ENCODE data around the gene C10orf143.
"Not testable (repeated sequence)": the region's sequence is repeated elsewhere in the genome, so short reads cannot be mapped to it uniquely, and the experiment has no call there.

C10orf143 gene

DNA sequence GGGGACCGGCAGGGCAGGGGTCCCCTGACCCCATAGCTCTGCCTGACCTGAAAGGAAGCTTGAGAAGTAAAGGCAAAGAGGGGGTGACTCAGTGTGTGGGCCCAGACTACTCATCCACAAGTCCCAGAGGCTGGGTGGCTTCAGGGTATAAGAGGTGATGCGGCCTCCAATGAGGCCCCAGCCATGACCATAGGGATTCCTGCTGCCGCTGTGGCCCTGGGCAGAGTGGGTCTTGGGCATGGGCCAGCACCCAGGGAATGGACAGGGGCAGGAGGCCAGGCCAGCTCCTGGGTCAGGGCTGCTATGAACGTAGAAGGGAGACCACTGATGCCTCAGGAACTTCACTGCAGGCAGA is 82.2 kb downstream of the C10orf143 start:
- TF ChIP-seq, protein P1, sequence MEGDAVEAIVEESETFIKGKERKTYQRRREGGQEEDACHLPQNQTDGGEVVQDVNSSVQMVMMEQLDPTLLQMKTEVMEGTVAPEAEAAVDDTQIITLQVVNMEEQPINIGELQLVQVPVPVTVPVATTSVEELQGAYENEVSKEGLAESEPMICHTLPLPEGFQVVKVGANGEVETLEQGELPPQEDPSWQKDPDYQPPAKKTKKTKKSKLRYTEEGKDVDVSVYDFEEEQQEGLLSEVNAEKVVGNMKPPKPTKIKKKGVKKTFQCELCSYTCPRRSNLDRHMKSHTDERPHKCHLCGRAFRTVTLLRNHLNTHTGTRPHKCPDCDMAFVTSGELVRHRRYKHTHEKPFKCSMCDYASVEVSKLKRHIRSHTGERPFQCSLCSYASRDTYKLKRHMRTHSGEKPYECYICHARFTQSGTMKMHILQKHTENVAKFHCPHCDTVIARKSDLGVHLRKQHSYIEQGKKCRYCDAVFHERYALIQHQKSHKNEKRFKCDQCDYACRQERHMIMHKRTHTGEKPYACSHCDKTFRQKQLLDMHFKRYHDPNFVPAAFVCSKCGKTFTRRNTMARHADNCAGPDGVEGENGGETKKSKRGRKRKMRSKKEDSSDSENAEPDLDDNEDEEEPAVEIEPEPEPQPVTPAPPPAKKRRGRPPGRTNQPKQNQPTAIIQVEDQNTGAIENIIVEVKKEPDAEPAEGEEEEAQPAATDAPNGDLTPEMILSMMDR (IDR thresholded peaks at IDR 0.05; ENCODE audit: low read depth, low read length, missing control alignments) = no peak
- no peak for DNase-seq (ENCODE audit: extremely low read depth, low read depth)
- H3K4me3 ChIP-seq (replicated peaks; ENCODE audit: low read depth, low read length) = no peak overlapping the region

DNA sequence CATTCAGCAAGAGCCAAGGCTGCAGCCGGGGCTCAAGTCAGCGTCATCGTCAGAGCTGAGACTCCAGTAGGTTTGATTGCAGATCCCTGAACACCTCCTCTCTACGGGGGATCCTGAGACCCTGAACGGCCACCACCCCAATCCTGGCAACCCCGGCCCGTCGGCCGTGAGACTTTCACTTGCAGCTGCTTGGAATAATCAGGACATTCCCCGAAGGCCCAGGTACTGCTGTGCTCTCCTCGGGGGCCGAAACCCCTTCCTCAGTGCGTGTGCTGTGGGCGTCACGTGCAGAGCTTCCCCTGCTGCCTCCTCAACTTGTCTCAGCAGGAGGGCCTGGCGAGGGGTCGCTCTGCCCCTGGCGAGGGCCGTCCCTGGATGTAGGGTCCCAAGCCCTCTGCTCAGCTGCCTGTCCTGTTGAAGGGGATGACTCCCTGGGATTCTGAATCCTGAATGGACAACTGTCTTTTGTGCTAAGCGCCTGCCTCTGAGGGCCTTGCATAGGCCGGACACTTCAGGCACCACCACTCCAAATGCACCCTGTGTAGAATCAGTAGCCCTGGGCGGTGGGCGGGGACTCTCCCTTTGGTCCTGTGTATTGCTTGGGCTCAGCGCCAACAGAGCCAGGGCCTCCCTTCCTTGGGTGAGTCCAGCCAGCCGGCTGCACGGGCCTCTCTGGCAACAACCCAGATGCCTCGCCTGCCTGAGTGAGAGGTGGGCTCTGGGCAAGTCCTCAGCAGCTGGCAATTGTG is 82.7 kb downstream of the C10orf143 start:
- no peak overlapping the region for H3K4me3 ChIP-seq (replicated peaks; ENCODE audit: low read depth, low read length)
- TF ChIP-seq, protein P1 (IDR thresholded peaks at IDR 0.05; ENCODE audit: low read depth, low read length, missing control alignments) = no peak
- DNase-seq (ENCODE audit: extremely low read depth, low read depth) = no peak

DNA sequence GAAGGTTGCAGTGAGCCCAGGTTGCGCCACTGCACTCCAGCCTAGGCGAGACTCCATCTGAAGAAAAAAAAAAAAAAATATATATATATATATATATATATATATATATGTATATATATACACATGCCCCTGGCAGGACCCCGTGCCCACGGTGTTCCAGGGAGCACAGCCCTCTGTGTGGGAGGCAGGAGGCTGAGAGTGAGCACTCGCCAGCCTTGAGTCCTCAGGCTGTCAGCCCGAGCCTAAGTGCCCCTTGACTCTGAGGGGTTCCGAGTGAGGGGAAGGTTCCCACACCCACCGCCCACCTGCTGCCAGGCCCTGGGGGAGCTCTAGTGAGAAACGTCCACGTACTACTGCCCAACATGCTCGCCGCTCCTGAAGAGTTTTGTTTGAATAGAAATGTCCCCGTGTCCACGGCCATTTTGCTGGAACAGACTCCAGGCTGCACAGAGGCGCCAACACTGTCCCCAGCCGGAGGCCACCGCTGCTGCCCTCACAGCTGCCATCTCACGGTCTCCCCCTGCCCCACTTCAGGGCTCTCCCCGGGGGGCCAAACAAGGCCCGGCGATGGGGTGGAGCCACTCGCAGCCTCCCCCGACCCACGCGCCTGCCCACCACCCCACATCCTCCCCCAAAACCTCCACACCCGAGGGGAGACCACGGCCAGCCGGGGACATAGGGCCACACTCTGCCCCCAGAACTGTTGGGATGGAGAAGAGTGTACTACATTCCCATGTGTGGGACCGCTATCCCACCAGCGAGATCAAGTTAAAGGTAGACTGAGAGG is 83.8 kb downstream of the C10orf143 start:
- DNase-seq (ENCODE audit: extremely low read depth, low read depth) = no peak
- TF ChIP-seq, protein P1 (IDR thresholded peaks at IDR 0.05; ENCODE audit: low read depth, low read length, missing control alignments) = no peak
- no peak overlapping the region for H3K4me3 ChIP-seq (replicated peaks; ENCODE audit: low read depth, low read length)

DNA sequence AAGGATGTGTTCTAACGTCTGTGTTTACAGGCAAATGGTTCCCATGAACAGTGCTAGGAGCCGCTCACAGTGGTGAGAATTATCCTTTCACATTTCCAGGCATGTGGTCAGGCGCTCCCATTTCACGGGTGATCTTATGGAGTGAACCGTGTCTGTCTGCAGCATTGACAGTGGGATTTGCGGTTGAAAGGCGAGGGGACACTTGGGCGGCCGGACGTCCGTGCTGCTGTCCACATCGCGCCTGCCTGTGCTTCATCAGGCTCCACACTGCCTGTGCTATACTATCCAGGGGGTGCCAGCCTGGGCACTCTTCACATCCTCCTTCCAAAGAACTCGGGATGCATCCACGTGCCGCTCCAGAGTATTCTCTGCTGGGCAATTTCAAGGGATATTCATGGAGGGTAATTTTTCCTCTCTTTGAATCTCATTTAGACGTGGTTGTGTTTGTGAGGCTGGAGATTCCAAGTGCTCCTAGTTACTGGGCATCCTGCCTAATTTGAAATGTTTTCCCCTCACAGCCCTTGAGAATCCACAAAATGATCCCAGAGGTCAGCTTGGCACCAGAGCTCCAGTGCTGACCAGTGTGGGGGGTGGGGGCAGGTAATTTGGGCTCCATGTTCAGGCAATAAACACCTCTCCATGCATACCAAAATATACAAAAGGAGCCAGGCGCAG is 84.7 kb downstream of the C10orf143 start:
- no peak overlapping the region for H3K4me3 ChIP-seq (replicated peaks; ENCODE audit: low read depth, low read length)
- TF ChIP-seq, protein P1 (IDR thresholded peaks at IDR 0.05; ENCODE audit: low read depth, low read length, missing control alignments) = no peak
- DNase-seq (ENCODE audit: extremely low read depth, low read depth) = no peak

DNA sequence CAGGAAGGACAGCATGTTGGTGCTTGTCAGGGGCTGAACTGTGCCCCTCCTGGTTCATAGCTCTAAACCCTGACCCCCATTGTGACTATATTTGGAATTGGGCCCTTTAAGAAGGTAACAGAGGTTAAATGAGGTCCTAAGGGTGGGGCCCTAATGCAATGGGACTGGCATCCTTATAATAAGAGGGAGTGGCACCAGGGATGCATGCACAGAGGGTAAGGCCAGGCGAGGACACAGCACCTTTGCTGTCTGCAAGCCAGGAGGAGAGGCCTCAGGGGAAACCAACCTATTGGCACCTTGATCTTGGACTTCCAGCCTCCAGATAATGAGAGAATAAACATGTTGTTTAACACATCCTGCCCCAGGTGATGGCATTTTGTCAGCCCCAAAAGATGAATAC is 85.3 kb downstream of the C10orf143 start:
- TF ChIP-seq, protein P1 (IDR thresholded peaks at IDR 0.05; ENCODE audit: low read depth, low read length, missing control alignments) = no peak
- no peak overlapping the region for H3K4me3 ChIP-seq (replicated peaks; ENCODE audit: low read depth, low read length)
- no peak for DNase-seq (ENCODE audit: extremely low read depth, low read depth)

DNA sequence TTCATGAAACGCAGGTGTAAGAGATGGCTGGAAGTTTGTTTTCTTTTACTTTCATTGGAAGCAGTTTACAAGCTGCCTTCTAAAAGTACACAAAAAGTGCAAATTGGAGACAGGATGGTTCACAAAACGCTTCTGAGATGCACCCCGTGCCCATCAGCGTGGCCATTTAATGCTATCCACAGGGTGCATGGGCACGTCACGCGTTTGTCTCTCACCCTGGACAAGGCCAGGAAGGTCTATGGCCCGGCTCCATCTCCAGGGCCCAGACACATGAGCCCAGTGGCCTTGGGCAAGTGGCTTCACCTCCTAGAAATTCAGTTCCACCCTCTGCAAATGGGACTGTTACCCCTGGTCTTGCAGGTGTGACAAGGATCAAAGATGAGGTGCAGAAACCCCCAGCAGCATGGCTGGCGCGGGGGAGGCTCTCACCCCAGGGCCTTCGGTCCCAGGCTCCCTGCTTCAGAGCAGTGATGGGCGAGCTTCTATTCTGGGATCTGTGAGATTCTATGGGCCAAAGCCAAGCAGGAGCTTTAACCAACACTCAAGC is 85.8 kb downstream of the C10orf143 start:
- TF ChIP-seq, protein P1 (IDR thresholded peaks at IDR 0.05; ENCODE audit: low read depth, low read length, missing control alignments) = no peak

DNA sequence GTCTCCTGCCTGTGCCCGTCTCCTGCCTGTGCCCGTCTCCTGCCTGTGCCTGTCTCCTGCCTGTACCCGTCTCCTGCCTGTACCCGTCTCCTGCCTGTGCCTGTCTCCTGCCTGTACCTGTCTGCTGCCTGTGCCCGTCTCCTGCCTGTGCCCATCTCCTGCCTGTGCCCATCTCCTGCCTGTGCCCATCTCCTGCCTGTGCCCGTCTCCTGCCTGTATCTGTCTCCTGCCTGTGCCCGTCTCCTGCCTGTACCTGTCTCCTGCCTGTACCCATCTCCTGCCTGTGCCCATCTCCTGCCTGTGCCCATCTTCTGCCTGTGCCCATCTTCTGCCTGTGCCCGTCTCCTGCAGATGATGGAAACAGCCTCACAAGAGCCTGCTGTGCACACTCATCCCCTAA is 86.3 kb downstream of the C10orf143 start:
- not testable (repeated sequence) for DNase-seq (ENCODE audit: extremely low read depth, low read depth); H3K4me3 ChIP-seq (replicated peaks; ENCODE audit: low read depth, low read length)

More for the DNA sequence above, 85.8 kb downstream of the C10orf143 start:
- no peak for DNase-seq (ENCODE audit: extremely low read depth, low read depth)
- no peak overlapping the region for H3K4me3 ChIP-seq (replicated peaks; ENCODE audit: low read depth, low read length)
